Measurements from ENCODE around the gene METTL16.

GRCh38 chr17:2410951-2411350 is 100.7 kb downstream of the METTL16 start:
- no peak for TF ChIP-seq POLR2AphosphoS5 (IDR thresholded peaks at IDR 0.05; ENCODE audit: low read depth, low read length)
- TF ChIP-seq POLR2A (IDR thresholded peaks at IDR 0.05; ENCODE audit: low read depth, low read length): no peak
- TF ChIP-seq TAF1 (IDR thresholded peaks at IDR 0.05; ENCODE audit: low read depth, low read length): no peak

Data from GM12891 (cell line).